Smooth muscle cell (in vitro differentiated cells): ENCODE measurements around the gene SYNPO2. TPM values are rescaled to one million over a fixed set of nuclear protein-coding genes. Genes with fewer than 3 reads are reported as not detected.
"Not testable (repeated sequence)": the region's sequence is repeated elsewhere in the genome, so short reads cannot be mapped to it uniquely, and the experiment has no call there.

Source experiments
- DNase-seq: peaks from one replicate; lab custom pipeline; 2025; ENCODE audit not compliant: unreplicated experiment; lab: John Stamatoyannopoulos, UW
- H2AFZ ChIP-seq: fragments of 200-600 bp; sonication (generic); 2 replicates; pipeline ENCODE4 v1.6.0; 2016; ENCODE audit warnings: antibody characterized with exemption, low read depth, mild to moderate bottlenecking
- H3F3A ChIP-seq: fragments of 200-600 bp; sonication (generic); 2 replicates; pipeline ENCODE4 v1.6.0; 2017; ENCODE audit warnings: antibody characterized with exemption, low read depth
- H3K27ac ChIP-seq: fragments of 200-600 bp; sonication (generic); 2 replicates; pipeline ENCODE4 v1.5.1; 2016; ENCODE audit warnings: low read depth, mild to moderate bottlenecking
- H3K27me3 ChIP-seq: fragments of 200-600 bp; sonication (generic); 2 replicates; pipeline ENCODE4 v1.6.1; 2016; ENCODE audit warnings: low read depth, mild to moderate bottlenecking
- H3K36me3 ChIP-seq: fragments of 200-600 bp; sonication (generic); 2 replicates; pipeline ENCODE4 v1.5.1; 2016; ENCODE audit warnings: low read depth
- H3K4me1 ChIP-seq: fragments of 200-600 bp; sonication (generic); 2 replicates; pipeline ENCODE4 v1.5.1; 2016; ENCODE audit warnings: low read depth
- H3K4me2 ChIP-seq: fragments of 200-600 bp; sonication (generic); 2 replicates; pipeline ENCODE4 v1.6.0; 2016; ENCODE audit warnings: mild to moderate bottlenecking
- H3K4me3 ChIP-seq: fragments of 200-600 bp; sonication (generic); 2 replicates; pipeline ENCODE4 v1.5.1; 2016; ENCODE audit warnings: mild to moderate bottlenecking
- H3K79me2 ChIP-seq: fragments of 200-600 bp; sonication (generic); 2 replicates; pipeline ENCODE4 v1.6.0; 2016; ENCODE audit warnings: low read depth, mild to moderate bottlenecking
- H3K9ac ChIP-seq: fragments of 200-600 bp; sonication (generic); 2 replicates; pipeline ENCODE4 v1.6.0; 2016; ENCODE audit warnings: low read depth
- H3K9me3 ChIP-seq: fragments of 200-600 bp; sonication (generic); replicated peaks from 2 replicates; pipeline ENCODE4 v1.5.1; 2016; ENCODE audit warnings: low read depth
- H4K20me1 ChIP-seq: fragments of 200-600 bp; sonication (generic); 2 replicates; pipeline ENCODE4 v1.6.0; 2016; ENCODE audit warnings: low read depth
- WGBS: methylation state at CpG from one replicate; pipeline ENCODE4 v1.1.7; 2016; ENCODE audit warnings: low lambda C conversion rate; 5-methylcytosine and 5-hydroxymethylcytosine counted together
- polyA plus RNA-seq: library from polyadenylated mRNA; unstranded; fragments of >200 nt; fragmentation: Nextera tagmentation; extraction: Ambion mirVana; gene quantifications from 2 replicates; pipeline ENCODE4 v1.2.1, GENCODE V29; 2016
- total RNA-seq: library from RNA; depleted of rRNA; stranded (reverse); fragments of >200 nt; gene quantifications from 2 replicates; pipeline ENCODE4 v1.2.3, GENCODE V29; 2014
- TF ChIP-seq, protein P1 (sequence below): fragments of 200-600 bp; sonication (generic); IDR thresholded peaks from 2 replicates; pipeline ENCODE4 v1.5.1; 2017; ENCODE audit warnings: borderline replicate concordance, mild to moderate bottlenecking, antibody characterized with exemption; ENCODE audit not compliant: insufficient read depth, poor library complexity, severe bottlenecking

SYNPO2 gene
- total and polyA plus RNA-seq, 2 experiments from 2014 or later, result 0.08 to 4.5 TPM

DNA sequence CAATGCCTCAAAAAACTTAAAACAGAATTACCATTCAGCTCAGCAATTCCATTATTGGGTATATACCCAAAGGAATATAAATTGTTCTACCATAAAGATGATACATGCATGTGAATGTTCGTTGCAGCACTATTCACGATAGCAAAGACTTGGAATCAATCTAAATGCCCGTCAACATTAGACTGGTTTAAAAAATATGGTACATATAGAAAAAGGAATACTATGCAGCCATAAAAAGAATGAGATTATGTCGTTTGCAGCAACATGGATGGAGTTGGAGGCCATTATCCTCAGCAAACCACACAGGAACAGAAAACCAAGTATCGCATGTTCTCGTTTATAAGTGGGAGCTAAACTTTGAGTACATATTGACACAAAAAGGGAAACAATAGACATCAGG is 10.9 kb upstream of the SYNPO2 start:
- Histone ChIP-seq H3K4me2 (no peak overlapping the region), H3K4me1 (no peaks in the 10 kb centered on the region), H3F3A (no peaks in the 10 kb centered on the region), H4K20me1 (no peaks in the 10 kb centered on the region), H3K36me3 (no peaks in the 10 kb centered on the region), H3K27ac (no peak overlapping the region), H3K9me3 (no peaks in the 10 kb centered on the region), H3K79me2 (no peaks in the 10 kb centered on the region), H3K9ac (no peak overlapping the region), H3K27me3 (no peaks in the 10 kb centered on the region), H3K4me3 (no peak overlapping the region), H2AFZ (no peak overlapping the region)
- TF ChIP-seq, protein P1, sequence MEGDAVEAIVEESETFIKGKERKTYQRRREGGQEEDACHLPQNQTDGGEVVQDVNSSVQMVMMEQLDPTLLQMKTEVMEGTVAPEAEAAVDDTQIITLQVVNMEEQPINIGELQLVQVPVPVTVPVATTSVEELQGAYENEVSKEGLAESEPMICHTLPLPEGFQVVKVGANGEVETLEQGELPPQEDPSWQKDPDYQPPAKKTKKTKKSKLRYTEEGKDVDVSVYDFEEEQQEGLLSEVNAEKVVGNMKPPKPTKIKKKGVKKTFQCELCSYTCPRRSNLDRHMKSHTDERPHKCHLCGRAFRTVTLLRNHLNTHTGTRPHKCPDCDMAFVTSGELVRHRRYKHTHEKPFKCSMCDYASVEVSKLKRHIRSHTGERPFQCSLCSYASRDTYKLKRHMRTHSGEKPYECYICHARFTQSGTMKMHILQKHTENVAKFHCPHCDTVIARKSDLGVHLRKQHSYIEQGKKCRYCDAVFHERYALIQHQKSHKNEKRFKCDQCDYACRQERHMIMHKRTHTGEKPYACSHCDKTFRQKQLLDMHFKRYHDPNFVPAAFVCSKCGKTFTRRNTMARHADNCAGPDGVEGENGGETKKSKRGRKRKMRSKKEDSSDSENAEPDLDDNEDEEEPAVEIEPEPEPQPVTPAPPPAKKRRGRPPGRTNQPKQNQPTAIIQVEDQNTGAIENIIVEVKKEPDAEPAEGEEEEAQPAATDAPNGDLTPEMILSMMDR, result no peak
- no peak for DNase-seq
- WGBS, result 95% methylated on average over 6 of the region's 6 CpGs

DNA sequence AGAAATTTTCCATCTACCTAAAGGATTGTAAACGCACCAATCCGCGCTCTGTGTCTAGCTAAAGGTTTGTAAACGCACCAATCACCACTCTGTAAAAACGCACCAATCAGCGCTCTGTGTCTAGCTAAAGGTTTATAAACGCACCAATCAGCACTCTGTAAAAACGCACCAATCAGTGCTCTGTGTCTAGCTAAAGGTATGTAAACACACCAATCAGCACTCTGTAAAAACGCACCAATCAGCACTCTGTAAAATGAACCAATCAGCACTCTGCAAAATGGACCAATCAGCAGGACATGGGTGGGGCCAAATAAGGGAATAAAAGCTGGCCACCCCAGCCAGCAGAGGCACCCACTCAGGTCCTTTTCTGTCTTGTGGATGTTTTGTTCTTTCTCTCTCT is 10.1 kb upstream of the SYNPO2 start:
- WGBS, result 98% methylated on average over 9 of the region's 9 CpGs
- not testable (repeated sequence) for H3K4me3 ChIP-seq

DNA sequence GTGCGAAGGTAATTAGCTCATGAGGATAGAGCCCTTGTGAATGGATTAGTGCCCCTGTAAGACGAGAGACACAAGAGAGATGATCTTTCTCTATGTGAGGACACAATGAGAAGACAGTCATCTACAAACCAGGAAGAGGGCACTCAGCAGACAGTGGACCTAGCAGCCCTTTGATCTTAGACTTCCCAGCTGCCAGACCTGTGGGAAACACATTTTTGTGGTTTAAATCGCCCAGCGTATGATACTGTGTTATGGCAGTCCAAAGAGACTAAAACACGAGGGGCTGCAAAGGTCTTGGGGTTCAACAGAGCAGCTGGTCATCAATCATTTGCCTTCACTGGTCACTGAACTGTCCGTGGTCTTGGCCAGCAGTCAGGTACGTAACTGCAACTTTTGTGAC is 9.2 kb upstream of the SYNPO2 start:
- Histone ChIP-seq H3K4me2 (no peak overlapping the region), H3K27me3 (no peaks in the 10 kb centered on the region), H3F3A (no peaks in the 10 kb centered on the region), H3K36me3 (no peaks in the 10 kb centered on the region), H3K4me1 (no peaks in the 10 kb centered on the region), H3K4me3 (no peak overlapping the region), H3K27ac (no peak overlapping the region), H3K79me2 (no peaks in the 10 kb centered on the region), H4K20me1 (no peaks in the 10 kb centered on the region), H3K9ac (no peak overlapping the region), H3K9me3 (no peaks in the 10 kb centered on the region), H2AFZ (no peak overlapping the region)
- 86% methylated on average over 7 of the region's 7 CpGs for WGBS
- TF ChIP-seq, protein P1, result no peak
- DNase-seq, result no peak

More for the DNA sequence above, 10.1 kb upstream of the SYNPO2 start:
- DNase-seq, H3K79me2 ChIP-seq, H3K27me3 ChIP-seq, H3K9me3 ChIP-seq, H3K27ac ChIP-seq, H3K4me1 ChIP-seq, H3K4me2 ChIP-seq, H3F3A ChIP-seq, H3K9ac ChIP-seq, H2AFZ ChIP-seq, H4K20me1 ChIP-seq, H3K36me3 ChIP-seq: not testable (repeated sequence)

DNA sequence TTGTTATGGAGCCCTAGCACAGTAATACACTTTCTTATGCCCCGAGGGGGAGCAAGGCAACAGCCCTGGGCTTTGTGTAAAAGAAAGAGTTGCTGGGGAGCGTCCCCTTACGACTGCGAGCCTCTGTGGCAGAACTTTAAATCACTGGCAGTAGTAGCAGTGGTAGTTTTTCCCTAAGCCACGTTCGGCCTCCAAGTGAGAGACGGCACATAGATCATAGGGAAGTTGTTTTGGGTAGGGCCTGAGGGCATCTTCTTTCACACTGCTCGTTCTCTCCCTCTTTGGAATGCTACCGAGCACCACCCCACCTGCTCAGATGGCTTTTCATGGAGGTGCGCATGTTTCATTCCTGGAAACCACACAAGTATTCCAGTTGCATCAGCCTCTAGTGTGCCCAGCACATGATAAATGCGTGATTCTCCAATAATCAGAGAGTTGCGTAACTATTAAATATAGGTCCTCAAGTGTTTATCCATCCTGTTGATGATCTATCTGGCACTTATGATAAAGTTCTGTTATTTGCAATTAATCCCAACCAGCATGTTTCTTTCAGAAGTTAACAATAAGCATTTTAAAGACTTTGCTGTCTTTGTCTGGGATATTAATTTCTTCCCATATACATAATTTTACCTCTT is 7.0 kb upstream of the SYNPO2 start:
- no peak for DNase-seq
- no peak overlapping the region for H2AFZ ChIP-seq
- no peak overlapping the region for H3K4me2 ChIP-seq
- 63% methylated on average over 12 of the region's 12 CpGs for WGBS
- H3K4me3 ChIP-seq, result no peak overlapping the region
- no peaks in the 10 kb centered on the region for H4K20me1 ChIP-seq
- no peaks in the 10 kb centered on the region for H3K9me3 ChIP-seq
- no peaks in the 10 kb centered on the region for H3K27me3 ChIP-seq
- no peaks in the 10 kb centered on the region for H3K4me1 ChIP-seq
- H3K79me2 ChIP-seq, result no peaks in the 10 kb centered on the region
- no peak overlapping the region for H3K27ac ChIP-seq
- H3K36me3 ChIP-seq, result no peaks in the 10 kb centered on the region
- H3K9ac ChIP-seq, result no peak overlapping the region
- H3F3A ChIP-seq, result no peaks in the 10 kb centered on the region
- TF ChIP-seq, protein P1, result no peak
